Right cardiac atrium (tissue), 5 donors: Measurements from ENCODE around the gene MX2. TPM values are rescaled to one million over a fixed set of nuclear protein-coding genes. Genes with fewer than 3 reads are reported as not detected.

Experiments
- ATAC-seq, 2 donors: fragments of 200-7000 bp; cut with Tn5 transposase; one replicate each; pipeline versions ENCODE4 v1.8.0 to v1.9.1; 2020; ENCODE audit warnings: moderate library complexity in 2 of 2, mild to moderate bottlenecking in 1 of 2
- DNase-seq, 3 donors: peaks; one replicate each; pipeline ENCODE4 v3.0.0-alpha.2; 2020
- H3K27ac ChIP-seq: one replicate; pipeline ENCODE4 v1.5.1; 2013; ENCODE audit warnings: mild to moderate bottlenecking, low read length, control low read depth, moderate library complexity
- H3K27me3 ChIP-seq: one replicate; pipeline ENCODE4 v1.6.1; 2013; ENCODE audit not compliant: control insufficient read depth, insufficient read depth
- H3K4me1 ChIP-seq: one replicate; pipeline ENCODE4 v1.6.1; 2013; ENCODE audit warnings: low read length; ENCODE audit not compliant: control insufficient read depth, insufficient read depth
- H3K4me3 ChIP-seq: one replicate; pipeline ENCODE4 v1.5.1; 2013; ENCODE audit warnings: low read length, control low read depth
- H3K9me3 ChIP-seq: one replicate; pipeline ENCODE4 v1.6.1; 2013; ENCODE audit warnings: low read length; ENCODE audit not compliant: control insufficient read depth
- WGBS: extraction: QIAGEN DNeasy Blood & Tissue Kit; methylation state at CpG from one replicate; pipeline ENCODE4 v1.1.7; 2013; 5-methylcytosine and 5-hydroxymethylcytosine counted together
- intact Hi-C, 4 donors: fragments of 100-400 bp; cut with DNase I; formaldehyde crosslinking; loops; one replicate each; pipeline versions ENCODE4 v1.11.0 to v1.14.0; 2022 to 2023
- polyA plus RNA-seq: library from polyadenylated mRNA; stranded (reverse); fragments of 200-250 nt; gene quantifications from one replicate; pipeline ENCODE4 v1.2.3, GENCODE V29; 2013
- total RNA-seq, 4 donors: library from RNA; stranded (reverse); fragmentation: NEBNext Ultra II Directional; extraction: Animal tissue kit (Norgen Biotek cat#: 25700); gene quantifications; one replicate each; pipeline ENCODE4 v1.2.1, GENCODE V29; 2021
- donor health status: healthy with polysubstance abuse.
- donor health status: DM: no; HTN: yes; CAD: no.
- donor health status: DM: no; HTN: no; CAD: no.
- donor health status: DM: no; HTN: yes; CAD: no; lungs with severe emphysema.
- donor health status: DM: yes; HTN: yes; CAD: no.

The MX2 gene
- total and polyA plus RNA-seq, 5 donors = 5.5 to 13.1 (median 10.0) TPM

GRCh38 chr21:41321908-41322495, 39.8 kb upstream of the MX2 start:
- intact Hi-C loops = no loop called here
- DNase-seq (no peak), ATAC-seq (no peak)
- Histone ChIP-seq H3K27ac (no peak overlapping the region), H3K4me3 (no peak overlapping the region), H3K27me3 (no peaks in the 10 kb centered on the region), H3K4me1 (no peaks in the 10 kb centered on the region), H3K9me3 (no peaks in the 10 kb centered on the region)
- 78% methylated on average over 7 of the region's 7 CpGs for WGBS

- intact Hi-C loops = no loop called here
- Histone ChIP-seq H3K4me3 (no peak overlapping the region), H3K27ac (no peak overlapping the region), H3K4me1 (no peaks in the 10 kb centered on the region), H3K9me3 (no peaks in the 10 kb centered on the region), H3K27me3 (no peaks in the 10 kb centered on the region)
- DNase-seq (no peak), ATAC-seq (no peak)
- 81% methylated on average over 23 of the region's 23 CpGs for WGBS
Measured at GRCh38 chr21:41322496-41323382, 39.1 kb upstream of the MX2 start.

GRCh38 chr21:41325138-41325912, 36.5 kb upstream of the MX2 start:
- 80% methylated on average over 7 of the region's 7 CpGs for WGBS

GRCh38 chr21:41326414-41327080, 35.3 kb upstream of the MX2 start:
- intact Hi-C loops = no loop called here
- H3K4me3 ChIP-seq = no peak overlapping the region
- no peak for ATAC-seq

More at GRCh38 chr21:41325138-41325912, 36.5 kb upstream of the MX2 start:
- no peak for DNase-seq
- ATAC-seq = no peak
- intact Hi-C loops = no loop called here
- Histone ChIP-seq H3K4me1 (no peaks in the 10 kb centered on the region), H3K9me3 (no peaks in the 10 kb centered on the region), H3K27ac (no peak overlapping the region), H3K27me3 (no peaks in the 10 kb centered on the region), H3K4me3 (no peak overlapping the region)

GRCh38 chr21:41327753-41328152, 34.1 kb upstream of the MX2 start:
- Histone ChIP-seq H3K27me3 (no peaks in the 10 kb centered on the region), H3K4me1 (no peaks in the 10 kb centered on the region), H3K27ac (no peak overlapping the region), H3K9me3 (no peaks in the 10 kb centered on the region), H3K4me3 (no peak overlapping the region)
- DNase-seq (no peak), ATAC-seq (no peak)
- intact Hi-C loops = no loop called here
- 74% methylated on average over 8 of the region's 8 CpGs for WGBS

More at GRCh38 chr21:41326414-41327080, 35.3 kb upstream of the MX2 start:
- WGBS = 89% methylated on average over 13 of the region's 13 CpGs
- Histone ChIP-seq H3K27me3 (no peaks in the 10 kb centered on the region), H3K9me3 (no peaks in the 10 kb centered on the region), H3K4me1 (no peaks in the 10 kb centered on the region), H3K27ac (no peak overlapping the region)
- no peak for DNase-seq

- H3K4me3 ChIP-seq = no peak overlapping the region
- no peaks in the 10 kb centered on the region for H3K9me3 ChIP-seq
- no peak overlapping the region for H3K27ac ChIP-seq
- no peaks in the 10 kb centered on the region for H3K27me3 ChIP-seq
- DNase-seq (no peak), ATAC-seq (no peak)
- WGBS = 57% methylated on average over 16 of the region's 16 CpGs
- no peaks in the 10 kb centered on the region for H3K4me1 ChIP-seq
- intact Hi-C loops = no loop called here
Measured at GRCh38 chr21:41328660-41329607, 32.9 kb upstream of the MX2 start.

- H3K4me3 ChIP-seq = no peak overlapping the region
- H3K9me3 ChIP-seq = no peaks in the 10 kb centered on the region
- H3K4me1 ChIP-seq = no peaks in the 10 kb centered on the region
- DNase-seq (no peak), ATAC-seq (no peak)
- 94% methylated on average over 1 of the region's 1 CpG for WGBS
- H3K27me3 ChIP-seq = no peaks in the 10 kb centered on the region
- intact Hi-C loops = no loop called here
- no peak overlapping the region for H3K27ac ChIP-seq
Measured at GRCh38 chr21:41333752-41334151, 28.1 kb upstream of the MX2 start.

- no peak overlapping the region for H3K27ac ChIP-seq
- H3K4me3 ChIP-seq = no peak overlapping the region
- no peaks in the 10 kb centered on the region for H3K4me1 ChIP-seq
- H3K27me3 ChIP-seq = no peaks in the 10 kb centered on the region
- 93% methylated on average over 3 of the region's 3 CpGs for WGBS
- DNase-seq (no peak), ATAC-seq (no peak)
- intact Hi-C loops = no loop called here
- H3K9me3 ChIP-seq = no peaks in the 10 kb centered on the region
Measured at GRCh38 chr21:41337515-41337914, 24.3 kb upstream of the MX2 start.

- no peak for ATAC-seq
- Histone ChIP-seq H3K4me3 (no peak overlapping the region), H3K4me1 (no peaks in the 10 kb centered on the region), H3K27ac (no peak overlapping the region), H3K27me3 (no peaks in the 10 kb centered on the region), H3K9me3 (no peaks in the 10 kb centered on the region)
- no peak for DNase-seq
- WGBS = 92% methylated on average over 8 of the region's 8 CpGs
- intact Hi-C loops = no loop called here
Measured at GRCh38 chr21:41338455-41338854, 23.4 kb upstream of the MX2 start.

- H3K4me1 ChIP-seq = no peaks in the 10 kb centered on the region
- 95% methylated on average over 4 of the region's 4 CpGs for WGBS
- H3K9me3 ChIP-seq = no peaks in the 10 kb centered on the region
- no peak for DNase-seq
- no peak overlapping the region for H3K4me3 ChIP-seq
- no peak overlapping the region for H3K27ac ChIP-seq
- no peaks in the 10 kb centered on the region for H3K27me3 ChIP-seq
- no peak for ATAC-seq
- intact Hi-C loops = no loop called here
Measured at GRCh38 chr21:41342035-41342434, 19.8 kb upstream of the MX2 start.
